Stimulated activated CD8-positive, alpha-beta memory T cell treated with anti-CD3 and anti-CD28 coated beads, Interleukin-7, amount 100 ng/mL, for 24 hours (primary cell): ENCODE measurements around the gene STXBP4.
"Not testable (repeated sequence)": the region's sequence is repeated elsewhere in the genome, so short reads cannot be mapped to it uniquely, and the experiment has no call there.

Experiments
- DNase-seq: peaks from one replicate; pipeline ENCODE4 v3.0.0-alpha.2; 2020; ENCODE audit warnings: low read depth

Gene STXBP4

GRCh38 chr17:55057184-55057583, 88.6 kb downstream of the STXBP4 start:
- DNase-seq, result no peak

GRCh38 chr17:55059724-55060123, 91.2 kb downstream of the STXBP4 start:
- DNase-seq, result no peak

- no peak for DNase-seq
Measured at GRCh38 chr17:55062921-55063320, 94.4 kb downstream of the STXBP4 start.

GRCh38 chr17:55063885-55064874, 95.6 kb downstream of the STXBP4 start:
- DNase-seq, result no peak

GRCh38 chr17:55067697-55068439, 99.3 kb downstream of the STXBP4 start:
- DNase-seq, result no peak

- no peak for DNase-seq
Measured at GRCh38 chr17:55068862-55069811, 100.6 kb downstream of the STXBP4 start.

- DNase-seq, result no peak
Measured at GRCh38 chr17:55069983-55070529, 101.5 kb downstream of the STXBP4 start.

GRCh38 chr17:55072898-55073297, 104.3 kb downstream of the STXBP4 start:
- DNase-seq, result no peak

GRCh38 chr17:55073467-55073866, 104.9 kb downstream of the STXBP4 start:
- DNase-seq, result not testable (repeated sequence)

GRCh38 chr17:55081559-55081958, 113.0 kb downstream of the STXBP4 start:
- DNase-seq, result no peak

- DNase-seq, result no peak
Measured at GRCh38 chr17:55086635-55087058, 118.1 kb downstream of the STXBP4 start.

- no peak for DNase-seq
Measured at GRCh38 chr17:55089256-55089655, 120.7 kb downstream of the STXBP4 start.

- DNase-seq, result no peak
Measured at GRCh38 chr17:55090079-55090492, 121.5 kb downstream of the STXBP4 start.

GRCh38 chr17:55093353-55093752, 124.8 kb downstream of the STXBP4 start:
- DNase-seq, result no peak

GRCh38 chr17:55098765-55099164, 130.2 kb downstream of the STXBP4 start:
- DNase-seq, result no peak

GRCh38 chr17:55110521-55110920, 142.0 kb downstream of the STXBP4 start:
- DNase-seq, result no peak

- no peak for DNase-seq
Measured at GRCh38 chr17:55114283-55114682, 145.7 kb downstream of the STXBP4 start.

- no peak for DNase-seq
Measured at GRCh38 chr17:55116440-55116914, 147.9 kb downstream of the STXBP4 start.

GRCh38 chr17:55117164-55117563, 148.6 kb downstream of the STXBP4 start:
- no peak for DNase-seq

GRCh38 chr17:55120651-55121050, 152.1 kb downstream of the STXBP4 start:
- no peak for DNase-seq

GRCh38 chr17:55121268-55121667, 152.7 kb downstream of the STXBP4 start:
- DNase-seq, result no peak
